K562 (cell line): ENCODE measurements around the gene PPP1R12B. TPM values are rescaled to one million over a fixed set of nuclear protein-coding genes. Genes with fewer than 3 reads are reported as not detected.

Experiments used
- ATF1 ChIP-seq, 2 experiments: fragments of 450-650 bp in 1 of 2; IDR thresholded peaks; 2 replicates each; pipeline ENCODE4 v1.6.1; 2016; ENCODE audit warnings: missing compliant biosample characterization in 1 of 2, missing genetic modification characterization in 1 of 2
- CBFB ChIP-seq: sonication (generic); formaldehyde crosslinking; IDR thresholded peaks from 2 replicates; pipeline ENCODE4 v1.4.0; 2020; ENCODE audit warnings: mild to moderate bottlenecking, missing genetic modification reagents
- CC2D1A ChIP-seq: fragments of 450-650 bp; IDR thresholded peaks from 2 replicates; pipeline ENCODE4 v1.6.1; 2017; ENCODE audit warnings: mild to moderate bottlenecking
- CUX1 ChIP-seq: fragments of 200-800 bp; sonication (Bioruptor generic); IDR thresholded peaks from 2 replicates; pipeline ENCODE4 v1.6.1; 2016; ENCODE audit warnings: missing genetic modification characterization, missing compliant biosample characterization
- DACH1 ChIP-seq: fragments of 450-650 bp; IDR thresholded peaks from 2 replicates; pipeline ENCODE4 v1.6.1; 2018; ENCODE audit not compliant: partially characterized antibody
- ELF4 ChIP-seq: fragments of 450-650 bp; formaldehyde crosslinking; IDR thresholded peaks from 2 replicates; pipeline ENCODE4 v1.4.0; 2022; ENCODE audit warnings: missing genetic modification characterization
- IFI16 ChIP-seq: fragments of 250-450 bp; sonication (Bioruptor Pico); IDR thresholded peaks from 2 replicates; pipeline ENCODE4 v2.1.2; 2022; ENCODE audit warnings: mild to moderate bottlenecking, inconsistent platforms
- NR1H2 ChIP-seq: sonication (generic); formaldehyde crosslinking; IDR thresholded peaks from 2 replicates; pipeline ENCODE4 v1.4.0; 2020; ENCODE audit warnings: mild to moderate bottlenecking, missing genetic modification reagents
- PPARD ChIP-seq: fragments of 250-450 bp; sonication (Bioruptor Pico); IDR thresholded peaks from 2 replicates; pipeline ENCODE4 v1.8.0; 2022; ENCODE audit warnings: inconsistent platforms, mild to moderate bottlenecking, moderate library complexity
- SOX6 ChIP-seq: fragments of 450-650 bp; IDR thresholded peaks from 2 replicates; pipeline ENCODE4 v1.6.1; 2014; ENCODE audit warnings: mild to moderate bottlenecking
- TAF1 ChIP-seq: IDR thresholded peaks from 2 replicates; pipeline ENCODE4 v1.6.1; 2011; ENCODE audit warnings: mild to moderate bottlenecking, low read length, moderate library complexity; ENCODE audit not compliant: insufficient read depth, control insufficient read depth, severe bottlenecking; ENCODE audit errors: extremely low read depth
- ZBTB11 ChIP-seq, 3 experiments: fragments of 200-800 bp in 1 of 3; fragments of 250-450 bp in 1 of 3; fragments of 450-650 bp in 1 of 3; sonication (Bioruptor Pico) in 1 of 3; sonication (Bioruptor generic) in 1 of 3; formaldehyde crosslinking in 1 of 3; IDR thresholded peaks; 2 replicates each; pipeline versions ENCODE4 v1.6.1 to v1.8.0; 2016 to 2022; ENCODE audit warnings: mild to moderate bottlenecking in 2 of 3, missing genetic modification characterization in 2 of 3, missing compliant biosample characterization in 1 of 3, moderate library complexity in 1 of 3
- ZC3H8 ChIP-seq: fragments of 450-650 bp; IDR thresholded peaks from 2 replicates; pipeline ENCODE4 v1.6.1; 2017
- ZFP1 ChIP-seq: fragments of 450-650 bp; formaldehyde crosslinking; IDR thresholded peaks from 2 replicates; pipeline ENCODE4 v1.4.0; 2020; ENCODE audit warnings: mild to moderate bottlenecking, mixed read lengths
- ZNF24 ChIP-seq: fragments of 450-650 bp; IDR thresholded peaks from 2 replicates; pipeline ENCODE4 v1.6.1; 2016
- ZNF431 ChIP-seq: sonication (generic); formaldehyde crosslinking; IDR thresholded peaks from 2 replicates; pipeline ENCODE4 v1.8.0; 2022; ENCODE audit warnings: mild to moderate bottlenecking, missing genetic modification reagents
- ZNF589 ChIP-seq: fragments of 200-800 bp; sonication (Bioruptor generic); IDR thresholded peaks from 2 replicates; pipeline ENCODE4 v1.6.1; 2016; ENCODE audit warnings: low read depth, missing genetic modification characterization, missing compliant biosample characterization
- polyA plus RNA-seq, 8 experiments: library from polyadenylated mRNA; depleted of rRNA in 4 of 8; stranded (reverse) in 5 of 8; unstranded in 3 of 8; fragments of >200 nt; fragmentation: Nextera tagmentation in 2 of 8; fragmentation: Illumina TruSeq in 1 of 8; extraction: Ambion mirVana in 2 of 8; extraction: Trizol in 1 of 8; gene quantifications; 2 replicates each; pipeline versions ENCODE4 v1.2.1 to v1.2.3, GENCODE V29; 2011 to 2014; ENCODE audit warnings: inconsistent platforms in 1 of 8, missing spikeins in 1 of 8
- total RNA-seq, 7 experiments: library from RNA; depleted of rRNA in 6 of 7; stranded (reverse); fragments of >200 nt in 6 of 7; fragmentation: Illumina TruSeq in 2 of 7; extraction: Trizol in 2 of 7; gene quantifications; 2 replicates each; pipeline versions ENCODE4 v1.2.1 to v1.2.3, GENCODE V29; 2011 to 2021; ENCODE audit warnings: low replicate concordance in 1 of 7
- TF ChIP-seq, protein P1 (sequence below): sonication (generic); formaldehyde crosslinking; IDR thresholded peaks from 2 replicates; pipeline ENCODE4 v1.8.0; 2022; ENCODE audit warnings: missing genetic modification reagents, mild to moderate bottlenecking, moderate library complexity, borderline replicate concordance

PPP1R12B gene
- total and polyA plus RNA-seq, 9 of the 15 experiments (the other 6 are each of a cell fraction or from before 2014, with no cell fraction given) = 0.73 to 16.9 (median 13.6) TPM

- TF ChIP-seq CUX1 (CRISPR knock-in tag) = peak; percentile 56; the same call in 1 of the 2 replicates
- TF ChIP-seq ZNF431 (CRISPR knock-in tag) = 0 out of 2 replicates have a peak, but pooled peaks have one; percentile 38
- peak; percentile 13 for TF ChIP-seq DACH1
- no peak for TF ChIP-seq CC2D1A
- TF ChIP-seq ZBTB11 (CRISPR knock-in tag; IDR thresholded peaks at IDR 0.05) = no peak
- TF ChIP-seq ZC3H8 = no peak
- TF ChIP-seq ELF4 (CRISPR knock-in tag) = no peak
- TF ChIP-seq, protein P1, sequence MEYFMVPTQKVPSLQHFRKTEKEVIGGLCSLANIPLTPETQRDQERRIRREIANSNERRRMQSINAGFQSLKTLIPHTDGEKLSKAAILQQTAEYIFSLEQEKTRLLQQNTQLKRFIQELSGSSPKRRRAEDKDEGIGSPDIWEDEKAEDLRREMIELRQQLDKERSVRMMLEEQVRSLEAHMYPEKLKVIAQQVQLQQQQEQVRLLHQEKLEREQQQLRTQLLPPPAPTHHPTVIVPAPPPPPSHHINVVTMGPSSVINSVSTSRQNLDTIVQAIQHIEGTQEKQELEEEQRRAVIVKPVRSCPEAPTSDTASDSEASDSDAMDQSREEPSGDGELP = peak; percentile 72
- TF ChIP-seq TAF1 = no peak
- no peak for TF ChIP-seq ZFP1 (CRISPR knock-in tag)
- no peak for TF ChIP-seq CBFB (CRISPR knock-in tag)
- no peak for TF ChIP-seq NR1H2 (CRISPR knock-in tag)
- no peak for TF ChIP-seq IFI16 (CRISPR knock-in tag)
- TF ChIP-seq ATF1 (CRISPR knock-in tag; IDR thresholded peaks at IDR 0.05) = no peak
- TF ChIP-seq ATF1 (tag; IDR thresholded peaks at IDR 0.05) = no peak
- no peak for TF ChIP-seq ZNF24
- TF ChIP-seq SOX6 = peak; percentile 55; the same call in 1 of the 2 replicates
- TF ChIP-seq PPARD (CRISPR knock-in tag) = no peak
- TF ChIP-seq ZNF589 = no peak
Observed at GRCh38 chr1:202586018-202586821, 237.7 kb downstream of the PPP1R12B start (continued).
